HL-60 (cell line): ENCODE measurements around the gene FARP2.
"Not testable (repeated sequence)": the region's sequence is repeated elsewhere in the genome, so short reads cannot be mapped to it uniquely, and the experiment has no call there.

ENCODE experiments used
- DNase-seq, 2 experiments: peaks; one replicate each; pipeline ENCODE4 v3.0.0-alpha.2; 2010 to 2020; ENCODE audit warnings: low read depth in 1 of 2, low spot score in 1 of 2
- H3K27ac ChIP-seq: fragments of 250-450 bp; sonication (Bioruptor Pico); replicated peaks from 2 replicates; pipeline ENCODE4 v1.5.1; 2020; ENCODE audit warnings: mild to moderate bottlenecking, moderate library complexity
- H3K27me3 ChIP-seq: fragments of 250-450 bp; sonication (Bioruptor Pico); 2 replicates; pipeline ENCODE4 v1.5.1; 2021; ENCODE audit warnings: mild to moderate bottlenecking, moderate library complexity; ENCODE audit not compliant: insufficient read depth, poor library complexity, severe bottlenecking
- H3K4me3 ChIP-seq: replicated peaks from 2 replicates; pipeline ENCODE4 v1.5.1; 2011; ENCODE audit warnings: mild to moderate bottlenecking, control low read depth, low read length; ENCODE audit not compliant: insufficient read depth
- GABPA ChIP-seq: IDR thresholded peaks from 2 replicates; pipeline ENCODE4 v1.6.1; 2012; ENCODE audit warnings: low read depth
- POLR2AphosphoS5 ChIP-seq: IDR thresholded peaks from 2 replicates; pipeline ENCODE4 v1.6.1; 2012; ENCODE audit warnings: low read depth
- SPI1 ChIP-seq: IDR thresholded peaks from 2 replicates; pipeline ENCODE4 v1.6.1; 2012; ENCODE audit warnings: low read depth, mild to moderate bottlenecking, borderline replicate concordance
- TF ChIP-seq, protein P1 (sequence below): IDR thresholded peaks from 2 replicates; pipeline ENCODE4 v1.6.1; 2012; ENCODE audit warnings: low read depth; ENCODE audit not compliant: insufficient replicate concordance
- TF ChIP-seq, protein P2 (sequence below): IDR thresholded peaks from one replicate; pipeline ENCODE4 v1.5.1; 2011; ENCODE audit warnings: low read length, control low read depth, inconsistent platforms; ENCODE audit not compliant: insufficient read depth

Gene FARP2

GRCh38 chr2:241315093-241315878 lies 40.8 kb upstream of the FARP2 start, which contains the start of gene HDLBP:
Gene HDLBP, minus strand, starts transcription at chr2:241315672. Its CDS starts 48,803 bp downstream, at chr2:241266869.
- Histone ChIP-seq H3K27ac (peak within 1 kb of the TSS; percentile 100), H3K4me3 (peak within 1 kb of the TSS; percentile 84), H3K27me3 (no peaks in the 10 kb centered on the region)
- TF ChIP-seq GABPA (no peak), POLR2AphosphoS5 (peak; percentile 83)
- TF ChIP-seq, protein P1, sequence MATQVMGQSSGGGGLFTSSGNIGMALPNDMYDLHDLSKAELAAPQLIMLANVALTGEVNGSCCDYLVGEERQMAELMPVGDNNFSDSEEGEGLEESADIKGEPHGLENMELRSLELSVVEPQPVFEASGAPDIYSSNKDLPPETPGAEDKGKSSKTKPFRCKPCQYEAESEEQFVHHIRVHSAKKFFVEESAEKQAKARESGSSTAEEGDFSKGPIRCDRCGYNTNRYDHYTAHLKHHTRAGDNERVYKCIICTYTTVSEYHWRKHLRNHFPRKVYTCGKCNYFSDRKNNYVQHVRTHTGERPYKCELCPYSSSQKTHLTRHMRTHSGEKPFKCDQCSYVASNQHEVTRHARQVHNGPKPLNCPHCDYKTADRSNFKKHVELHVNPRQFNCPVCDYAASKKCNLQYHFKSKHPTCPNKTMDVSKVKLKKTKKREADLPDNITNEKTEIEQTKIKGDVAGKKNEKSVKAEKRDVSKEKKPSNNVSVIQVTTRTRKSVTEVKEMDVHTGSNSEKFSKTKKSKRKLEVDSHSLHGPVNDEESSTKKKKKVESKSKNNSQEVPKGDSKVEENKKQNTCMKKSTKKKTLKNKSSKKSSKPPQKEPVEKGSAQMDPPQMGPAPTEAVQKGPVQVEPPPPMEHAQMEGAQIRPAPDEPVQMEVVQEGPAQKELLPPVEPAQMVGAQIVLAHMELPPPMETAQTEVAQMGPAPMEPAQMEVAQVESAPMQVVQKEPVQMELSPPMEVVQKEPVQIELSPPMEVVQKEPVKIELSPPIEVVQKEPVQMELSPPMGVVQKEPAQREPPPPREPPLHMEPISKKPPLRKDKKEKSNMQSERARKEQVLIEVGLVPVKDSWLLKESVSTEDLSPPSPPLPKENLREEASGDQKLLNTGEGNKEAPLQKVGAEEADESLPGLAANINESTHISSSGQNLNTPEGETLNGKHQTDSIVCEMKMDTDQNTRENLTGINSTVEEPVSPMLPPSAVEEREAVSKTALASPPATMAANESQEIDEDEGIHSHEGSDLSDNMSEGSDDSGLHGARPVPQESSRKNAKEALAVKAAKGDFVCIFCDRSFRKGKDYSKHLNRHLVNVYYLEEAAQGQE, result peak; percentile 74
- DNase-seq, result peak; percentile 98 to 99

GRCh38 chr2:241315879-241316631 lies 40.0 kb upstream of the FARP2 start, which contains the start of gene SEPTIN2:
Gene SEPTIN2, plus strand, starts transcription at chr2:241315925. Its CDS starts 8,308 bp downstream, at chr2:241324233.
- Histone ChIP-seq H3K4me3 (peak within 1 kb of the TSS; percentile 84), H3K27me3 (no peaks in the 10 kb centered on the region), H3K27ac (peak within 1 kb of the TSS; percentile 100)
- DNase-seq, result peak in 1 of 2 experiments; percentile 64
- TF ChIP-seq GABPA, result no peak
- TF ChIP-seq SPI1, result no peak; the same call in 1 of the 2 replicates
- TF ChIP-seq POLR2AphosphoS5, result no peak
- TF ChIP-seq, protein P1, result no peak
- TF ChIP-seq, protein P2, sequence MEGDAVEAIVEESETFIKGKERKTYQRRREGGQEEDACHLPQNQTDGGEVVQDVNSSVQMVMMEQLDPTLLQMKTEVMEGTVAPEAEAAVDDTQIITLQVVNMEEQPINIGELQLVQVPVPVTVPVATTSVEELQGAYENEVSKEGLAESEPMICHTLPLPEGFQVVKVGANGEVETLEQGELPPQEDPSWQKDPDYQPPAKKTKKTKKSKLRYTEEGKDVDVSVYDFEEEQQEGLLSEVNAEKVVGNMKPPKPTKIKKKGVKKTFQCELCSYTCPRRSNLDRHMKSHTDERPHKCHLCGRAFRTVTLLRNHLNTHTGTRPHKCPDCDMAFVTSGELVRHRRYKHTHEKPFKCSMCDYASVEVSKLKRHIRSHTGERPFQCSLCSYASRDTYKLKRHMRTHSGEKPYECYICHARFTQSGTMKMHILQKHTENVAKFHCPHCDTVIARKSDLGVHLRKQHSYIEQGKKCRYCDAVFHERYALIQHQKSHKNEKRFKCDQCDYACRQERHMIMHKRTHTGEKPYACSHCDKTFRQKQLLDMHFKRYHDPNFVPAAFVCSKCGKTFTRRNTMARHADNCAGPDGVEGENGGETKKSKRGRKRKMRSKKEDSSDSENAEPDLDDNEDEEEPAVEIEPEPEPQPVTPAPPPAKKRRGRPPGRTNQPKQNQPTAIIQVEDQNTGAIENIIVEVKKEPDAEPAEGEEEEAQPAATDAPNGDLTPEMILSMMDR, result no peak

- no peak for TF ChIP-seq SPI1
- TF ChIP-seq GABPA, result no peak
- TF ChIP-seq, protein P2, result no peak
- H3K27me3 ChIP-seq, result no peaks in the 10 kb centered on the region
- peak overlapping the region; percentile 100 for H3K27ac ChIP-seq
- no peak for DNase-seq
- H3K4me3 ChIP-seq, result peak overlapping the region; percentile 84
These were observed 39.3 kb upstream of the FARP2 start for GRCh38 chr2:241316825-241317224.

- H3K27ac ChIP-seq, result peak overlapping the region; percentile 100
- no peaks in the 10 kb centered on the region for H3K27me3 ChIP-seq
- H3K4me3 ChIP-seq, result peak overlapping the region; percentile 84
- no peak for TF ChIP-seq GABPA
- TF ChIP-seq, protein P2, result no peak
- TF ChIP-seq, protein P1, result no peak
- TF ChIP-seq SPI1, result no peak
- no peak for TF ChIP-seq POLR2AphosphoS5
- DNase-seq, result peak in 1 of 2 experiments; percentile 44
These were observed 38.7 kb upstream of the FARP2 start for GRCh38 chr2:241317391-241317790.

DNA sequence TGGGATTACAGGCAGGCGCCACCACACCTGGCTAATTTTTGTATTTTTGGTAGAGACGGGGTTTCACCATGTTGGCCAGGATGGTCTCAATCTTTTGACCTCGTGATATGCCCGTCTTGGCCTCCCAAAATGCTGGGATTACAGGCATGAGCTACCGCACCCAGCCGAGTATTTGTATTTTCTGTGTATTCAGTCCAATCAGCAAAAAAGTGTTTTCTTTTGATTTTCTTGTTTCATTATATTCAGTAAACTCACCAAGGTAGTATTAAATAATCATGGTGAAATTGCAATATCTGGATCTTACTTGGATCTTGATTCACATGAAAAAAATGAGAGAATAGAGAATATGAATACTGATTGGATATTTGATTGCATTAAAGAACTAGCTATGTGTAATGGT lies 37.3 kb upstream of the FARP2 start:
- not testable (repeated sequence) for DNase-seq, H3K4me3 ChIP-seq, H3K27me3 ChIP-seq, H3K27ac ChIP-seq
